Measurements from ENCODE around the gene KRTAP4-7. TPM values are rescaled to one million over a fixed set of nuclear protein-coding genes. Genes with fewer than 3 reads are reported as not detected.
"Not testable (repeated sequence)": the region's sequence is repeated elsewhere in the genome, so short reads cannot be mapped to it uniquely, and the experiment has no call there.

KRTAP4-7 gene
- total RNA-seq, 1 experiment from 2014 or later, result not detected

DNA sequence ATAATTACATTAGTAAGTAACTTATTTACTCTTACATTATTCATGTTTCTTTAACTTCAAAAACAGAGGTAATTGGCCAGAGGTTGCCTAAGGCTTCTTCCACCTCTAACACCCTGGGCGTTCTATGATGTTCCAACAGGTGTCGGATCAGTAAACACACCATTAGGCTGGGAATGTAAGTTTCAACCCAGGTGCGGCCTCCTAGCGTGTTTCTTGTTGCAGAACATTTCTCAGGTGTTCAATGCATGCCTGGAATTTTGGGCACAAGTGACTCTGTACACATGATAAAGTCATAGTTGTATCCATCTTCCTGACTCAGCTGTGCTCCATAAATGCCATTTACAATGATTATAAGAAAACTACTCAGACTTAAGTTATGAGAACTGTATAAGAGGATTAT is 29.9 kb upstream of the KRTAP4-7 start:
- intact Hi-C loops (cut with micrococcal nuclease), result no loop called here
- CTCF ChIA-PET, result no interaction called here
- BruUV-seq (replicated peaks), result no TSS peak
- no peaks in the 10 kb centered on the region for H4K20me1 ChIP-seq (ENCODE audit: insufficient read depth)
- H3K9ac ChIP-seq (ENCODE audit: low read length), result no peak overlapping the region
- H3K36me3 ChIP-seq (ENCODE audit: control insufficient read depth in 1 of 2, insufficient read depth in 2 of 2, low read length in 2 of 2), result 0 out of 4 replicates have a peak, but pooled peaks cover 0 to 4% of the 10 kb centered on the region in 2 experiments
- H3K9me2 ChIP-seq (ENCODE audit: insufficient read depth), result no peaks in the 10 kb centered on the region
- no peak overlapping the region for H3K4me3 ChIP-seq (replicated peaks in 1 of 2; ENCODE audit: low read depth in 1 of 2, low read length in 2 of 2)
- no peak overlapping the region for H3K4me2 ChIP-seq (ENCODE audit: low read length)
- H2AFZ ChIP-seq (ENCODE audit: low read depth, low read length, poor library complexity, severe bottlenecking), result no peak overlapping the region
- peaks cover 0 to 21% of the 10 kb centered on the region in 2 experiments; a peak in 1 of 4 replicates for H3K9me3 ChIP-seq (ENCODE audit: control insufficient read depth in 1 of 2, insufficient read depth in 1 of 2, low read depth in 1 of 2, low read length in 2 of 2)
- H3K27me3 ChIP-seq (ENCODE audit: insufficient read depth, low read length), result no peaks in the 10 kb centered on the region
- TF ChIP-seq POLR2A (IDR thresholded peaks at IDR 0.05; ENCODE audit: borderline replicate concordance, extremely low read depth, insufficient read depth, insufficient read length) (no peak), RAD21 (IDR thresholded peaks at IDR 0.05; ENCODE audit: low read depth) (no peak), EZH2 (IDR thresholded peaks at IDR 0.05) (no peak), YY1 (IDR thresholded peaks at IDR 0.05; ENCODE audit: extremely low read depth, insufficient replicate concordance, low read depth, low read length) (no peak), TCF7L2 (IDR thresholded peaks at IDR 0.05; ENCODE audit: borderline replicate concordance, extremely low read depth, insufficient read depth, insufficient read length) (no peak), EGR1 (IDR thresholded peaks at IDR 0.05; ENCODE audit: low read depth) (no peak), CEBPB (IDR thresholded peaks at IDR 0.05; ENCODE audit: low read depth) (no peak), CBX3 (IDR thresholded peaks at IDR 0.05; ENCODE audit: low read depth) (no peak)
- TF ChIP-seq, protein P1, sequence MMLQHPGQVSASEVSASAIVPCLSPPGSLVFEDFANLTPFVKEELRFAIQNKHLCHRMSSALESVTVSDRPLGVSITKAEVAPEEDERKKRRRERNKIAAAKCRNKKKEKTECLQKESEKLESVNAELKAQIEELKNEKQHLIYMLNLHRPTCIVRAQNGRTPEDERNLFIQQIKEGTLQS (IDR thresholded peaks at IDR 0.05), result no peak
- TF ChIP-seq, protein P2, sequence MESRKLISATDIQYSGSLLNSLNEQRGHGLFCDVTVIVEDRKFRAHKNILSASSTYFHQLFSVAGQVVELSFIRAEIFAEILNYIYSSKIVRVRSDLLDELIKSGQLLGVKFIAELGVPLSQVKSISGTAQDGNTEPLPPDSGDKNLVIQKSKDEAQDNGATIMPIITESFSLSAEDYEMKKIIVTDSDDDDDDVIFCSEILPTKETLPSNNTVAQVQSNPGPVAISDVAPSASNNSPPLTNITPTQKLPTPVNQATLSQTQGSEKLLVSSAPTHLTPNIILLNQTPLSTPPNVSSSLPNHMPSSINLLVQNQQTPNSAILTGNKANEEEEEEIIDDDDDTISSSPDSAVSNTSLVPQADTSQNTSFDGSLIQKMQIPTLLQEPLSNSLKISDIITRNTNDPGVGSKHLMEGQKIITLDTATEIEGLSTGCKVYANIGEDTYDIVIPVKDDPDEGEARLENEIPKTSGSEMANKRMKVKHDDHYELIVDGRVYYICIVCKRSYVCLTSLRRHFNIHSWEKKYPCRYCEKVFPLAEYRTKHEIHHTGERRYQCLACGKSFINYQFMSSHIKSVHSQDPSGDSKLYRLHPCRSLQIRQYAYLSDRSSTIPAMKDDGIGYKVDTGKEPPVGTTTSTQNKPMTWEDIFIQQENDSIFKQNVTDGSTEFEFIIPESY (IDR thresholded peaks at IDR 0.05; ENCODE audit: extremely low read depth, insufficient replicate concordance, low read length), result no peak
- TF ChIP-seq, protein P3, sequence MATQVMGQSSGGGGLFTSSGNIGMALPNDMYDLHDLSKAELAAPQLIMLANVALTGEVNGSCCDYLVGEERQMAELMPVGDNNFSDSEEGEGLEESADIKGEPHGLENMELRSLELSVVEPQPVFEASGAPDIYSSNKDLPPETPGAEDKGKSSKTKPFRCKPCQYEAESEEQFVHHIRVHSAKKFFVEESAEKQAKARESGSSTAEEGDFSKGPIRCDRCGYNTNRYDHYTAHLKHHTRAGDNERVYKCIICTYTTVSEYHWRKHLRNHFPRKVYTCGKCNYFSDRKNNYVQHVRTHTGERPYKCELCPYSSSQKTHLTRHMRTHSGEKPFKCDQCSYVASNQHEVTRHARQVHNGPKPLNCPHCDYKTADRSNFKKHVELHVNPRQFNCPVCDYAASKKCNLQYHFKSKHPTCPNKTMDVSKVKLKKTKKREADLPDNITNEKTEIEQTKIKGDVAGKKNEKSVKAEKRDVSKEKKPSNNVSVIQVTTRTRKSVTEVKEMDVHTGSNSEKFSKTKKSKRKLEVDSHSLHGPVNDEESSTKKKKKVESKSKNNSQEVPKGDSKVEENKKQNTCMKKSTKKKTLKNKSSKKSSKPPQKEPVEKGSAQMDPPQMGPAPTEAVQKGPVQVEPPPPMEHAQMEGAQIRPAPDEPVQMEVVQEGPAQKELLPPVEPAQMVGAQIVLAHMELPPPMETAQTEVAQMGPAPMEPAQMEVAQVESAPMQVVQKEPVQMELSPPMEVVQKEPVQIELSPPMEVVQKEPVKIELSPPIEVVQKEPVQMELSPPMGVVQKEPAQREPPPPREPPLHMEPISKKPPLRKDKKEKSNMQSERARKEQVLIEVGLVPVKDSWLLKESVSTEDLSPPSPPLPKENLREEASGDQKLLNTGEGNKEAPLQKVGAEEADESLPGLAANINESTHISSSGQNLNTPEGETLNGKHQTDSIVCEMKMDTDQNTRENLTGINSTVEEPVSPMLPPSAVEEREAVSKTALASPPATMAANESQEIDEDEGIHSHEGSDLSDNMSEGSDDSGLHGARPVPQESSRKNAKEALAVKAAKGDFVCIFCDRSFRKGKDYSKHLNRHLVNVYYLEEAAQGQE (IDR thresholded peaks at IDR 0.05; ENCODE audit: low read depth), result no peak
- H3K27ac ChIP-seq (ENCODE audit: low read depth, low read length), result no peak overlapping the region
- H3K79me2 ChIP-seq (ENCODE audit: insufficient read depth, low read length), result no peaks in the 10 kb centered on the region
- RAD21 ChIA-PET (ENCODE audit: low non-redundant PET in 1 of 2, low total read pairs in 2 of 2, uncharacterized antibody in 2 of 2, unreplicated experiment in 2 of 2), result no interaction called here
- DNase-seq (ENCODE audit: low read depth, low spot score), result no peak
- peaks cover 6 to 8% of the 10 kb centered on the region in 2 experiments for H3K4me1 ChIP-seq (ENCODE audit: control insufficient read depth in 1 of 2, insufficient read depth in 2 of 2, low read length in 2 of 2)
- POLR2A ChIA-PET, result no interaction called here
- ATAC-seq, result no peak

DNA sequence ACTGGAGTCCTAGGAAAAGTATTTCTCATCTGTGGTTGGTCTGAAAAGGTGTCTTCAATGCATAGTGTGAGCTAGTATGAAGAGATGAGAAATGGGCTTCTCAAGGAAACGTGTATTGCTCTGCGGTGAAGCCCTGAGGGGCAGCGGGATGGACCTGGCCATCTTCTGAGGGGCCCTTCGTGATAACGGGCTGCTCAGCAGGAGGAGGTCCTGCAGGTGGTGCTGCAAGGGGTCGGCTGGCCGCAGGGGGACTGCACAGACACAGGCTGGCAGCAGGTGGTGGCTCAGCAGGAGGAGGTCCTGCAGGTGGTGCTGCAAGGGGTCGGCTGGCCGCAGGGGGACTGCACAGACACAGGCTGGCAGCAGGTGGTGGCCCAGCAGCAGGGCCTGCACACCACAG is 29.4 kb upstream of the KRTAP4-7 start:
- H3K4me3 ChIP-seq (replicated peaks in 1 of 2; ENCODE audit: low read depth in 1 of 2, low read length in 2 of 2); H3K79me2 ChIP-seq (ENCODE audit: insufficient read depth, low read length); H3K36me3 ChIP-seq (ENCODE audit: control insufficient read depth in 1 of 2, insufficient read depth in 2 of 2, low read length in 2 of 2); H4K20me1 ChIP-seq (ENCODE audit: insufficient read depth); H2AFZ ChIP-seq (ENCODE audit: low read depth, low read length, poor library complexity, severe bottlenecking); H3K27ac ChIP-seq (ENCODE audit: low read depth, low read length); H3K27me3 ChIP-seq (ENCODE audit: insufficient read depth, low read length); intact Hi-C loops (cut with micrococcal nuclease); BruUV-seq (replicated peaks); CTCF ChIA-PET; ATAC-seq; RAD21 ChIA-PET (ENCODE audit: low non-redundant PET in 1 of 2, low total read pairs in 2 of 2, uncharacterized antibody in 2 of 2, unreplicated experiment in 2 of 2); H3K9ac ChIP-seq (ENCODE audit: low read length); POLR2A ChIA-PET; DNase-seq (ENCODE audit: low read depth, low spot score); H3K4me2 ChIP-seq (ENCODE audit: low read length); H3K9me2 ChIP-seq (ENCODE audit: insufficient read depth): not testable (repeated sequence)
- peaks cover 11 to 13% of the 10 kb centered on the region in 2 experiments for H3K4me1 ChIP-seq (ENCODE audit: control insufficient read depth in 1 of 2, insufficient read depth in 2 of 2, low read length in 2 of 2)
- peaks cover 0 to 21% of the 10 kb centered on the region in 2 experiments; a peak in 1 of 4 replicates for H3K9me3 ChIP-seq (ENCODE audit: control insufficient read depth in 1 of 2, insufficient read depth in 1 of 2, low read depth in 1 of 2, low read length in 2 of 2)

All from HCT116 (cell line).